DMS 273 (cell line): ENCODE results near the gene BID.

Experiments used
- DNase-seq: peaks from one replicate; lab custom pipeline; 2025; ENCODE audit not compliant: unreplicated experiment; lab: John Stamatoyannopoulos, UW

The BID gene

DNA sequence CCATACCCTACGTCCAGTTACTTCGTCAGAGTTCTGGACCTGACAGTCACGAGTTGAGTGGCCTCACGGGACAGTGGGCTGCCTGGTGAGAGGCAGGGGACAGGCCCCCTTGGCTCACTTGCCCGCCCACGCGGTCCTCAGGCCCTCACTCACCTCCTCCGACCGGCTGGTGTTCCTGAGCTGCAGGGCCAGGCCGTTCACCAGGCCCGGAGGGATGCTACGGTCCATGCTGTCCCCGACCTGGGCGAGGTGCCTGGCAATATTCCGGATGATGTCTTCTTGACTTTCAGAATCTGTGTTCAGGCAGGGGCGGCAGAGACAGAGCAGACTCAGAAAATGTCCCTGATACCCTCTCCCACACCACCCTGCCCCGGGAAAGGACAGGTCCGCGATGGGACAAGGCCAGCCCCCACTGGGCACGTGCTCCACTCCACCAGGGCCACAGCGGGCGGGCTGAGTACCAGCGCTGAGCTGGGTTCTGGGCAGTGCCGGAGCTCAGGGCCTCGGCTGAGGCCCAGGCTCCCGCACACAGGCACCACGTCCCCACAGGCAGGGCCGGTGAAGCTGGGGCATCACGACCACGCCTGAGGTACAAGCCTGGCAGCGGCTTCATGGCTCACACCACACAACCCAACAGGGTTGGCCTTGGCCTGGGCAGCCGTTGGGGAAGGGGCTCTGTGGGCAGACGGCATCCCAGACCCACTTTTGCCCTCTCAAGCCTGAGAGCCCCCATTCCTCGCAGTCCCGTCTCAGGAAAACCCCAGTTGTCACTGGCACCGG, 34.9 kb downstream of the BID start:
- DNase-seq = no peak

GRCh38 chr22:17738386-17739128, 35.7 kb downstream of the BID start:
- no peak for DNase-seq

DNA sequence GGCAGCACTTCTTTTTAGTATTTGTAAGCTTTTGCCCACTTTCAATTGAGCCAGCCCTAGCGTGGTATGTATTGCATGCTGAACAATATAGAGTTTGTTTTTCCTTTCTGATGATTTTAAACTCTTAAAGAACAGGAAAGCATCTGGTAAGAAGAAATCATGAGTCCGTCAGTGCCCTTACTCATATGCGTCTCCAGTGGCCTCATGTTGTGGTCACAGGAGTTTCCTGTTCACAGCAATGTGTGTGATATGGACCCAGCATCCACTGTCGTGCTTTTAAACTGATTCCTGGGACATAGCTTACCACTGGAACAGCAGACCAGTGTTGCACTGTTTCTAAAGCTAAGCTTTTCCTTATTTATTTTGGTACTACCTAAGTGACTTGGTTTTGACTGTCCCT, 40.1 kb downstream of the BID start:
- DNase-seq = no peak

- DNase-seq = no peak
Measured at GRCh38 chr22:17733466-17733865, 40.8 kb downstream of the BID start.

DNA sequence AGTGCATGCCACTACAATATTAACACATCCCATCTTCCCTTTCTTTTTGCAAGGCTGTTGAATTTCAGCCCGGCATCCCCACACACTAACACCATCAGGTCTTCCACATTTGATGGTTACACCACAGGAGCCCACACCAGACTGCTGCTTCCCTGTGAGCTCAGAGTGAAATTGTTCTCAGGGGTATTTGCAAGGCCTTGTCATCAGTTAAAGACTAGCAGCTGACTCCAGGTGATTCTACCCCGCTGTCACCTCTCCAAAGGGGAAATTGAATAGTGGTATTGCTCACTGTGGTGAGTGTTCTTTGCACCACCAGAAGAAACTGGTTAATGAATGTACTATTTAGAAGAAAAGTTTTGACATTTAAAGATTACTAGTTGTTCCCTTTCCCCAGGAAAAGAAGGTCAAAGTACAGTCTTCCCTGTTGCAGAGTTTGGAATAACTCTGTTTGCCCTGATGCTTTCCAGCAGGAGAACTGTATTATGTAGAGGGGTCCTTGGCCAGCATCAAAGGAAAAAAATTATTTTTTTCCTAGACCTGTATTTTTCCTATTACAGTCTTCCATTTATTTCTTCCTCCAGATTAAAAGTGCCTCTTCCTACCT, 41.9 kb downstream of the BID start:
- no peak for DNase-seq

DNA sequence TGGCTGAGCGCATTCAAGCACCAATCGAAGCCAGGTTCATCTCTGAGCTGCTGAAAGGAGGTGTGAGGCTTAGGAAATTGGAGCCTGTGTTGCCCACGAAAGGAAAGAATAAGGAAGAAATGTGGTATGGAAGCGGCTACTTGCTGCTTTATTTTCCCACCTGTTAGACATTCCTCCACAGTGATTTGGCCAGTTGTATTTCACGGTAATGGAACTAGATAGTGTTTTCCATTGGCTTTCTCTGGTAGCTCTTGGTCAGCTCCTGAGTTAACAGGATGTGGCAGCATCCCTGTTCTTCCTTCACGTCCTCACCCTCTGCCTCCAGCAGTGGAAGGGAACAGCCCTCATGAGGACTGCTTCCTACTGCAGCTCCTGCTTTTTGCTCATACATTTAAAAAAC, 44.7 kb downstream of the BID start:
- no peak for DNase-seq

DNA sequence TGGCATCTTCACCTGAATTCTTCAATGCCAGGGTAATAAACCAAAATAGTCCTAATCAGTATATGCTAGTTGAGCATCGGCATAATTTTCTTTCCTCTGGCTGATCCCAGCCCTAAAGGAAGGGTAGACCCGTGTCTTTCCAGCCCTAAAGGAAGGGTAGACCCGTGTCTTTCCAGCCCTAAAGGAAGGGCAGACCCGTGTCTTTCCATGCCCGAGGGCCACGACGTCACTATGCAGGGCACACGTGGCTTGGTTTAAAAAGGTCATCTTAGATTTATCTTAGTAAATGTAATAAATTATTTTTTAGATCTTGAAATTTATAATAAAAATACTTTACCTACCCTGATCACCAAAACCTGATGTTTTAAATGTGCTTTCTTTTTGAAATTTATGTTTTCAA, 45.5 kb downstream of the BID start:
- DNase-seq = no peak

DNA sequence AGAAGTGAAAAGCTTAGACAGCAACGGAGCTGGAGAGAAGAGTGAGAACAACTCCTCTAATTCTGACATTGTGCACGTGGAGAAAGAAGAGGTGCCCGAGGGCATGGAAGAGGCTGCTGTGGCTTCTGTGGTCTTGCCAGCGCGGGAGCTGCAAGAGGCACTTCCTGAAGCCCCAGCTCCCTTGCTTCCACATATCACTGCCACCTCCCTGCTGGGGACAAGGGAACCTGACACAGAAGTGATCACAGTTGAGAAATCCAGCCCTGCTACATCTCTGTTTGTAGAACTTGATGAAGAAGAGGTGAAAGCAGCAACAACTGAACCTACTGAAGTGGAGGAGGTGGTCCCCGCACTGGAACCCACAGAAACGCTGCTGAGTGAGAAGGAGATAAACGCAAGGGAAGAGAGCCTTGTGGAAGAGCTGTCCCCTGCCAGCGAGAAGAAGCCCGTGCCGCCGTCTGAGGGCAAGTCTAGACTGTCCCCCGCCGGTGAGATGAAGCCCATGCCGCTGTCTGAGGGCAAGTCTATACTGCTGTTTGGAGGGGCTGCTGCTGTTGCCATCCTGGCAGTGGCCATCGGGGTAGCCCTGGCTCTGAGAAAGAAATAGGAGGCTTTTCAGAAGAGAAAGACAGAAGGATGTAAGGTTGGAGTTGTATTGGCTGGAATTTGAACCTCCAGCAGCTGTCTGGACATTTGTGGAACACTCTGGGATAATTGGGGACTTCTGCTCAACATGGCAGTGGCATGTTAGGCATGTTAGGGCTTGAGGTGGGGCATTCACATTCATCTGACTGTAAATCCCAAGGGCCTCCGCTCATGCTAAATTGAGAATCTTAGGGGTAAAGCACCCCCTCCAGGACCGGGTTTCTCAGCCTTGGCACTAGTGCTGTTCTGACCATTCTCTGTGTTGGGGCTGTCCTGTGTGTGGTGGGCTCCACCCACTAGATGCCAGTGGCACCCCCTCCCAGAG, 47.1 kb downstream of the BID start:
- no peak for DNase-seq

DNA sequence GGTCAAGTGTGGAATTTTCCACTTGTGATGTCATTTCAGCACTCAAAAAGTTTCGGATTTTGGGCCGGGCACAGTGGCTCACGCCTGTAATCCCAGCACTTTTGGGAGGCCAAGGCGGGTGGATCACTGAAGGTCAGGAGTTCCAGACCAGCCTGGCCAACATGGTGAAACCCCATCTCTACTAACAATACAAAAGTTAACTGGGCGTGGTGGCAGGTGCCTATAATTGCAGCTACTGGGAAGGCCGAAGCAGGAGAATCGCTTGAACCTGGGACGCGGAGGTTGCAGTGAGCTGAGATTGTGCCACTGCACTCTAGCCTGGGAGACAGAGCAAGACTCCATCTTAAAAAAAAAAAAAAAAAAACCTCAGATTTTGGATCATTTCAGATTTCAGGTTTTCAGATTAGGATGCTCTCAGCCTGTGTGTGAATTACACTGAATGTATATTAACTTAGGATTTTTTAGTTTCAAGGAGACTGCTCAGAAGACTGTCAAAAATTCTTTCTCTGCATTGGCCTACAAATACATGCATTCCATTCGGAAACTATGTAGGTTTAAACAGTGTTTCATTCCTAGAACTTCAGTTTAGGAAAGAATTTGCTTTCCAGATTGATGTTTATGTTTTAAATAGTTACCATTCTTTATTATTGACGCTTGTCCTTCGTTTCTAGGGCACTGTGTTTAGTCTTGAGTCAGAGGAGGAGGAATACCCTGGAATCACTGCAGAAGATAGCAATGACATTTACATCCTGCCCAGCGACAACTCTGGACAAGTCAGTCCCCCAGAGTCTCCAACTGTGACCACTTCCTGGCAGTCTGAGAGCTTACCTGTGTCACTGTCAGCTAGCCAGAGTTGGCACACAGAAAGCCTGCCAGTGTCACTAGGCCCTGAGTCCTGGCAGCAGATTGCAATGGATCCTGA, 48.0 kb downstream of the BID start:
- no peak for DNase-seq

- no peak for DNase-seq
Measured at GRCh38 chr22:17725500-17725796, 48.8 kb downstream of the BID start.

DNA sequence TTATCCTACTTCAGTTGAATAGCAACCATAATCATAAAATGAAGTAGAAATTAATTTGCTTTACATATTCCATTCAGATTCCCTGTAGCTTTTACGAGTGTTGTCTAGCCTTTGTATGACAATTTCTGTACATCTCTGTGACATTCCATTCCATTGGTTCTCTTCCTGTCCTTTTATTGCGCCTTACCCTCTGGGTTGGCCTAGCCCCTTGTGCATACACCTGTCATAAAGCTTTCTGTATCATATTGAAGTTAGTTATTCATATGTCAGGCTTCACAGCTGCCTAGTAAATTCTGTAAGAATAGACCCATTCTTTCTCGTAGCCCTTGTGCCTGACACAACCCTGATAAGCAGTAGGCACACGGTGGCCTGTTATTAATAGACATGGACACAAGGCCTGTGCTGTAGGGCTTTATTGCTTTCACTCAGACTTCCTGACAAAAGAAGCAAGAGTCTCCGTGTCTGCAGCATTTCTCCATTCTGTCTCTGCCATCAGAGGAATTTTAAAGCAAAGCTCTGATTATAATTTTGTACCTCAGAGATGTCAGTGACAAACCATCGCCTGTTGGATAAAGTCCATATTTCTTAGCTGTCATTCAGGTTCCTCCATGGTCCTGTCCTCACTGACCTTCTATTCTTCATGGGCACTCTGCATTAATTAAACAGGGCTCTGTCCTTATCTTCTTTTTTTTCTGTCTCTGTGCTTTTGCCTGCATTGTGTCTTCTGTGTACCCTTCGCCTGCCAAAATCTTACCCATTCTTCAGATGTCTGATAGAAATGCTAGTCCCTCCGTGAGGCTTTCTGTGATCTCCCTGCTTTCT, 49.4 kb downstream of the BID start:
- DNase-seq = no peak

- peak; percentile 7 for DNase-seq
Measured at GRCh38 chr22:17724241-17724640, 50.0 kb downstream of the BID start.

DNA sequence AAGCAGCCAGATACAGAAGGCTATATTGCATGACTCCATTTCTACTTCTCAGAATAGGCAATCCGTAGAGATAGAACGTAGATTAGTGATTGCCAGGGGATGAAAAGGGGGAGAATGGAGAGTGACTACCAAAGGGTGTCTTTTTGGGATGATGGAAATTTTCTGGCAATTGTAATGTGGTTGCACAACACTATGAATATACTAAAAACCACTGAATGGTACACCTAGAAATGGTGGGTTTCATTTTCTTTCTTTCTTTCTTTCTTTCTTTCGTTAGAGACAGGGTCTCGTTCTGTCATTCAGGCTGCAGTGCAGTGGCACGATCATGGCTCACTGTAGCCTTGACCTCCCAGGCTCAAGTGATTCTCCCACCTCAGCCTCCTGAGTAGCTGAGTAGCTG, 54.4 kb downstream of the BID start:
- no peak for DNase-seq

- no peak for DNase-seq
Measured at GRCh38 chr22:17717708-17718107, 56.6 kb downstream of the BID start.

DNA sequence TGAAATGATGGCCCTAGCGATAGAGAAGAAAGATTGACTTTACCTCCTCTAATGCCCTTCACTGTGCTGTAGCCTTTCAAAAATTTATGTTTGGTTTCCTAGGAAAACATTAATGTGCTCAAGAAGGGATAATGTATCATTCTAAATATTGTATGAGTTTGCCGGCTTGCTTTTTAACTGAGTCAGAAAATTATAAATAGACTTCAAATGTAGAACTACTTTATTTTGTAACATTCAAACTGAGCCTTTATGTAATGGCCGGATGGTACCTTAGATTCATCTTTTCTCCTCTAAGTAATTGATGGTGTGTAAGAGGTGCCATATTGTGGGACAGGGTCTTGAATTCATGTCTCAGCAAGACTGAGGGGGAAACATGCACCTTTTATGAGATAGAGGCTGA, 57.7 kb downstream of the BID start:
- DNase-seq = no peak

DNA sequence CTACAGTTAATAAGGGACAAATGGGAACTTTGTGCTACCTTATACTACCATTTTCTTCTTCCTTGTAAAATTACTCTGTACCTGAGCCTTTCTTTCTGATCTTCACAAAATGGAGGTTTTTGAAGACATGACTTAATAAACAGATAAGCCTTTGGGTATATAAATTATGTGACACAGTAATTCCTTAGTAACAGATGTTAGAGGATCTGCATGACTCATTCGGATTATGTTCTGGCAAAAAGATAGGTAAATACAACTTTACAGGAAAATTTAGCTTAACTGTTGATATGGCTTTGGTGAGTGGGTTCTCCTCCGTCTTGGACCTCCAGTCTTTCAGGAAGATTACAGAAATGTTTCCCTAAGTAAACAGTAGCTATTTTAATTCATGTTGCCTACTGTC, 61.8 kb downstream of the BID start:
- DNase-seq = no peak

GRCh38 chr22:17710023-17710422, 64.2 kb downstream of the BID start:
- DNase-seq = no peak

DNA sequence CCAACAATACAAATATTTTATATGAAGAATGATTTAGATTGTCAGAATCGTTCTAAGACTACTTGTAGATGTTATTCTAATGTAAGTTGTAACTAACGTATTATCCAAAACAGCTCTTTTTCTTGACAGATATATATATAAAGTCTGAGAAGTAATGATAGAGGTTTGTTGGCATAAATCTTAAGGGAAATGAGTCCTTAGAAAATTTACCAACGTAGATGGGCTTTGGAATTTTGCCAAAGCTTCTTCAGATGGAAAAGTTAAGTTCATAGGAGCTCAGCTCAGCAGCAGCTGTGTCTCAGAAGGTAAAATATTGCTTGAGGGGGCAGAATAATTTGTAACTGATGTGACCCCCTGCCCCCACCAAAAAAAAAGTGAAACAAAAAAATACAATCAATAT, 66.7 kb downstream of the BID start:
- DNase-seq = peak; percentile 11

GRCh38 chr22:17706947-17707346, 67.3 kb downstream of the BID start:
- DNase-seq = no peak
